HepG2 (cell line): ENCODE measurements around the gene HOXA10. TPM values are rescaled to one million over a fixed set of nuclear protein-coding genes. Genes with fewer than 3 reads are reported as not detected.

Experiments used
- ASH2L ChIP-seq: fragments of 300-600, 200-600 bp; sonication (generic); IDR thresholded peaks from 2 replicates; pipeline ENCODE4 v1.7.0; 2017; ENCODE audit warnings: low read depth, mild to moderate bottlenecking, moderate library complexity, mixed read lengths, low read length; ENCODE audit not compliant: insufficient read length
- JUND ChIP-seq: sonication (generic); formaldehyde crosslinking; IDR thresholded peaks from 2 replicates; pipeline ENCODE4 v1.8.0; 2022; ENCODE audit warnings: mild to moderate bottlenecking, missing genetic modification reagents
- KAT7 ChIP-seq: IDR thresholded peaks from 2 replicates; pipeline ENCODE4 v1.6.1; 2018; ENCODE audit warnings: borderline replicate concordance, missing compliant biosample characterization
- KLF12 ChIP-seq: sonication (generic); formaldehyde crosslinking; IDR thresholded peaks from 2 replicates; pipeline ENCODE4 v1.4.0; 2020; ENCODE audit warnings: missing genetic modification reagents, borderline replicate concordance
- NONO ChIP-seq, 2 experiments: fragments of 450-650 bp in 1 of 2; sonication (generic) in 1 of 2; formaldehyde crosslinking in 1 of 2; IDR thresholded peaks in 1 of 2; conservative IDR thresholded peaks in 1 of 2; 2 replicates each; pipeline versions ENCODE4 v1.6.1 to v1.8.0; 2017 to 2022; ENCODE audit warnings: mild to moderate bottlenecking in 1 of 2, missing genetic modification reagents in 1 of 2, moderate library complexity in 1 of 2
- RBAK ChIP-seq: sonication (generic); formaldehyde crosslinking; IDR thresholded peaks from 2 replicates; pipeline ENCODE4 v1.5.1; 2020; ENCODE audit warnings: mild to moderate bottlenecking, missing genetic modification reagents
- TAF1 ChIP-seq: sonication (generic); formaldehyde crosslinking; IDR thresholded peaks from 2 replicates; pipeline ENCODE4 v1.4.0; 2020; ENCODE audit warnings: missing genetic modification reagents
- TEAD2 ChIP-seq: sonication (generic); formaldehyde crosslinking; IDR thresholded peaks from 2 replicates; pipeline ENCODE4 v1.9.0; 2021; ENCODE audit warnings: missing genetic modification reagents
- TFE3 ChIP-seq: IDR thresholded peaks from 2 replicates; pipeline ENCODE4 v1.6.1; 2016
- ZBTB33 ChIP-seq: sonication (generic); formaldehyde crosslinking; IDR thresholded peaks from 2 replicates; pipeline ENCODE4 v1.4.0; 2020; ENCODE audit warnings: missing genetic modification reagents
- ZNF225 ChIP-seq: sonication (generic); formaldehyde crosslinking; IDR thresholded peaks from 2 replicates; pipeline ENCODE4 v1.4.0; 2020; ENCODE audit warnings: mild to moderate bottlenecking, missing genetic modification reagents
- ZNF703 ChIP-seq: sonication (generic); formaldehyde crosslinking; IDR thresholded peaks from 2 replicates; pipeline ENCODE4 v1.5.1; 2020; ENCODE audit warnings: missing genetic modification reagents, mild to moderate bottlenecking, moderate library complexity, borderline replicate concordance
- ZNF879 ChIP-seq: sonication (generic); formaldehyde crosslinking; IDR thresholded peaks from 2 replicates; pipeline ENCODE4 v1.8.1; 2023; ENCODE audit warnings: missing genetic modification reagents
- polyA plus RNA-seq, 8 experiments: library from polyadenylated mRNA; depleted of rRNA in 3 of 8; stranded (reverse) in 7 of 8; unstranded in 1 of 8; fragments of >200 nt; fragmentation: Illumina TruSeq in 4 of 8; extraction: Trizol in 4 of 8; gene quantifications; 2 replicates each; pipeline versions ENCODE4 v1.2.1 to v1.2.3, GENCODE V29; 2011 to 2016; ENCODE audit warnings: low read depth in 4 of 8, missing spikeins in 1 of 8, mixed read lengths in 1 of 8; ENCODE audit not compliant: insufficient read depth in 1 of 8
- total RNA-seq, 5 experiments: library from RNA; depleted of rRNA; stranded (reverse); fragments of >200 nt; fragmentation: Illumina TruSeq; extraction: Trizol; gene quantifications; 2 replicates each; pipeline ENCODE4 v1.2.3, GENCODE V29; 2016; ENCODE audit warnings: low read depth in 1 of 5
- TF ChIP-seq, protein P1 (sequence below), 2 experiments: fragments of 450-650 bp in 1 of 2; sonication (generic) in 1 of 2; formaldehyde crosslinking in 1 of 2; IDR thresholded peaks; 2 replicates each; pipeline versions ENCODE4 v1.6.1 to v1.8.0; 2016 to 2022; ENCODE audit warnings: antibody characterized with exemption in 1 of 2, mild to moderate bottlenecking in 1 of 2, missing genetic modification reagents in 1 of 2
- TF ChIP-seq, protein P2 (sequence below): IDR thresholded peaks from 2 replicates; pipeline ENCODE4 v1.6.1; 2016; ENCODE audit warnings: low read depth, borderline replicate concordance

HOXA10 gene
- total and polyA plus RNA-seq, 2 of the 13 experiments (the other 11 are each of a cell fraction or from before 2014, with no cell fraction given): not detected

GRCh38 chr7:27150568-27151340 is 23.4 kb downstream of the HOXA10 start (continued):
- TF ChIP-seq, protein P1, sequence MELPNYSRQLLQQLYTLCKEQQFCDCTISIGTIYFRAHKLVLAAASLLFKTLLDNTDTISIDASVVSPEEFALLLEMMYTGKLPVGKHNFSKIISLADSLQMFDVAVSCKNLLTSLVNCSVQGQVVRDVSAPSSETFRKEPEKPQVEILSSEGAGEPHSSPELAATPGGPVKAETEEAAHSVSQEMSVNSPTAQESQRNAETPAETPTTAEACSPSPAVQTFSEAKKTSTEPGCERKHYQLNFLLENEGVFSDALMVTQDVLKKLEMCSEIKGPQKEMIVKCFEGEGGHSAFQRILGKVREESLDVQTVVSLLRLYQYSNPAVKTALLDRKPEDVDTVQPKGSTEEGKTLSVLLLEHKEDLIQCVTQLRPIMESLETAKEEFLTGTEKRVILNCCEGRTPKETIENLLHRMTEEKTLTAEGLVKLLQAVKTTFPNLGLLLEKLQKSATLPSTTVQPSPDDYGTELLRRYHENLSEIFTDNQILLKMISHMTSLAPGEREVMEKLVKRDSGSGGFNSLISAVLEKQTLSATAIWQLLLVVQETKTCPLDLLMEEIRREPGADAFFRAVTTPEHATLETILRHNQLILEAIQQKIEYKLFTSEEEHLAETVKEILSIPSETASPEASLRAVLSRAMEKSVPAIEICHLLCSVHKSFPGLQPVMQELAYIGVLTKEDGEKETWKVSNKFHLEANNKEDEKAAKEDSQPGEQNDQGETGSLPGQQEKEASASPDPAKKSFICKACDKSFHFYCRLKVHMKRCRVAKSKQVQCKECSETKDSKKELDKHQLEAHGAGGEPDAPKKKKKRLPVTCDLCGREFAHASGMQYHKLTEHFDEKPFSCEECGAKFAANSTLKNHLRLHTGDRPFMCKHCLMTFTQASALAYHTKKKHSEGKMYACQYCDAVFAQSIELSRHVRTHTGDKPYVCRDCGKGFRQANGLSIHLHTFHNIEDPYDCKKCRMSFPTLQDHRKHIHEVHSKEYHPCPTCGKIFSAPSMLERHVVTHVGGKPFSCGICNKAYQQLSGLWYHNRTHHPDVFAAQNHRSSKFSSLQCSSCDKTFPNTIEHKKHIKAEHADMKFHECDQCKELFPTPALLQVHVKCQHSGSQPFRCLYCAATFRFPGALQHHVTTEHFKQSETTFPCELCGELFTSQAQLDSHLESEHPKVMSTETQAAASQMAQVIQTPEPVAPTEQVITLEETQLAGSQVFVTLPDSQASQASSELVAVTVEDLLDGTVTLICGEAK (IDR thresholded peaks at IDR 0.05): no peak
- TF ChIP-seq, protein P1 (CRISPR knock-in tag; IDR thresholded peaks at IDR 0.05): no peak
- TF ChIP-seq JUND (CRISPR knock-in tag): 0 out of 2 replicates have a peak, but pooled peaks have one; percentile 12
- no peak; the same call in 1 of the 2 replicates for TF ChIP-seq ZNF703 (CRISPR knock-in tag)
- TF ChIP-seq KLF12 (CRISPR knock-in tag): no peak
- no peak for TF ChIP-seq NONO (IDR thresholded peaks at IDR 0.05)
- TF ChIP-seq NONO (CRISPR knock-in tag; conservative IDR thresholded peaks at IDR 0.05): peak; percentile 70
- TF ChIP-seq, protein P2, sequence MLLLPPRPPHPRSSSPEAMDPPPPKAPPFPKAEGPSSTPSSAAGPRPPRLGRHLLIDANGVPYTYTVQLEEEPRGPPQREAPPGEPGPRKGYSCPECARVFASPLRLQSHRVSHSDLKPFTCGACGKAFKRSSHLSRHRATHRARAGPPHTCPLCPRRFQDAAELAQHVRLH (CRISPR knock-in tag): peak; percentile 83; the same call in 1 of the 2 replicates
- TF ChIP-seq TFE3 (CRISPR knock-in tag): no peak
- TF ChIP-seq ZNF225 (CRISPR knock-in tag): 0 out of 2 replicates have a peak, but pooled peaks have one; percentile 22
- TF ChIP-seq RBAK: no peak
- no peak for TF ChIP-seq TEAD2
- TF ChIP-seq ZNF879 (CRISPR knock-in tag): peak; percentile 74; the same call in 1 of the 2 replicates
- 0 out of 2 replicates have a peak, but pooled peaks have one; percentile 15 for TF ChIP-seq ZBTB33 (CRISPR knock-in tag)
- TF ChIP-seq TAF1 (CRISPR knock-in tag): peak; percentile 47; the same call in 1 of the 2 replicates
- peak; percentile 68 for TF ChIP-seq ASH2L
- TF ChIP-seq KAT7: peak; percentile 59
